GM19463 (cell line): ENCODE measurements around the gene SHISA8.

Experiments
- ATAC-seq: cut with Tn5 transposase; IDR thresholded peaks from one replicate; pipeline ENCODE4 v1.9.1; 2021; ENCODE audit warnings: mild to moderate bottlenecking, moderate library complexity; ENCODE audit not compliant: unreplicated experiment

The SHISA8 gene

DNA sequence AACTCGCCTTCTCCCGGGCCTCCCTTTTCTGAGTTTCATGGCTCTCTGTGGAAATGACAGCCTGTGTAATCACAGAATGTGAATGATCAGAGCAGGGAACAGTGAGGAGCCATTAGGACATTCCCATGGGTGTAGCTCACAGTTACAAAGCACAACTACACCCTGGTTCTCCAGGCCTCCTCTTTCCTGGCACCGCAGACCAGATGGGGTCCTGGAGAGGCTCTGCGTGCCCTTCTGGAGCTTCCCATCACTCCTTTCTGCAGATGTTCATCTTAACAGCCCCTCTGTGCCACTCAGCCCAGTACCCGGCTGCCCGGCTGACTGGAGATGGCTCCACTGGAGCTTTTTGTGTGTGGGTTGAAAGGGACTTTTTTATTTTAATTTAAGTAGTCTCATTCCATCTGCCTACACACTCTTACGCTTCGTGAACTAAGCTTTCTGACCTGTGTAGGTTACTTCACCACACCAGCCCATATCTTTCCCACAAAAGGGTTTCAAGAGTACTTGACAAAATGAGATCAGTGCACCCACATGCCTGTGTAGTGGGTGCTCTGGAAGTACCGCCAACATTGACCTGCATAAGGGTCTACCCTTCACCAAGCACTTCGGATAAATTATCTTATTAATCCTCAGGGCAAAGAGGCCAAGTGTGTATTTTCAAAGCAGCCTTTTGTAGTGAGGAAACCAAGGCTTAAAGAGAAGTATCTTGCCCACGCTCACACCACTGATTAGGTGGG is 52.2 kb downstream of the SHISA8 start:
- ATAC-seq = peak; percentile 71

DNA sequence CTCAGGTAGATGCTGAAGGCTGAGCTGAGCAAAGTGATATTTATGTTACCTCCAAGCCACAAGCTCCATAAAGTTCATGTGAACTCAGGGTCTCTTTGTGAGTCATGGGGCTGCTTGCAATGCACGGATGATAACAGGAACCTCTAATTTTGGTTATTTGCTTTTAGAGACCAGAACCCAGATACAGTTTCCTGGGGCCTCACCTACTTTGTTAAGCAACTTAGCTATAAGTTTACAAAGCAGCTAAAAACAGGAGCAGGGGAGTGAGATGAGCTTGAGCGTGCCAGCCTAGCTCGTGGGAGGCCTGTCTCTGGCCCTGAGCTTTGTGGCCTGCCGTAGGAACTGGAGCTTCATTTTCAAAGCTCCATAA is 52.7 kb downstream of the SHISA8 start:
- peak; percentile 55 for ATAC-seq
